IMR-90 (cell line): Measurements from ENCODE around the gene NDST3. TPM values are rescaled to one million over a fixed set of nuclear protein-coding genes. Genes with fewer than 3 reads are reported as not detected.
"Not testable (repeated sequence)": the region's sequence is repeated elsewhere in the genome, so short reads cannot be mapped to it uniquely, and the experiment has no call there.

Source experiments
- ATAC-seq: fragments of 200-7000 bp; cut with Tn5 transposase; 2 replicates; pipeline ENCODE4 v1.9.1; 2020; ENCODE audit warnings: low read depth, mild to moderate bottlenecking, moderate library complexity
- BruUV-seq: library from RNA; stranded (reverse); fragments of 400-500 nt; replicated peaks from 2 replicates; lab custom pipeline; 2021; lab: Mats Ljungman, UMichigan
- CTCF ChIA-PET: fragments of 300-600 bp; formaldehyde crosslinking; extraction: SDS; loops from one replicate; lab custom pipeline; 2021; ENCODE audit warnings: antibody characterized with exemption; lab: Yijun Ruan, JAX
- POLR2A ChIA-PET: fragments of 300-600 bp; sonication (Branson Sonifier 250); formaldehyde crosslinking; loops from one replicate; lab custom pipeline; 2022; ENCODE audit warnings: antibody characterized with exemption; ENCODE audit not compliant: unreplicated experiment; lab: Charles Lee
- DNase-seq: peaks from one replicate; pipeline ENCODE4 v3.0.0; 2013
- H2AFZ ChIP-seq: replicated peaks from 2 replicates; pipeline ENCODE3; 2013; ENCODE audit warnings: low read length, mild to moderate bottlenecking; ENCODE audit not compliant: poor library complexity
- H2AK5ac ChIP-seq: 2 replicates; pipeline ENCODE4 v1.6.1; 2013; ENCODE audit warnings: low read depth, low read length, inconsistent platforms
- H2AK9ac ChIP-seq: replicated peaks from 2 replicates; pipeline ENCODE3; 2013; ENCODE audit warnings: mild to moderate bottlenecking, low read depth, low read length, moderate library complexity; ENCODE audit not compliant: poor library complexity
- H2BK120ac ChIP-seq: 2 replicates; pipeline ENCODE4 v1.6.1; 2013; ENCODE audit warnings: low read depth, low read length, inconsistent platforms
- H2BK15ac ChIP-seq: 3 replicates; pipeline ENCODE4 v1.6.1; 2013; ENCODE audit warnings: low read depth, low read length, inconsistent platforms
- H2BK20ac ChIP-seq: 2 replicates; pipeline ENCODE4 v1.6.1; 2013; ENCODE audit warnings: low read depth, mild to moderate bottlenecking, inconsistent platforms, low read length, moderate library complexity
- H2BK5ac ChIP-seq: 2 replicates; pipeline ENCODE4 v1.6.1; 2013; ENCODE audit warnings: mild to moderate bottlenecking, low read depth, low read length, inconsistent platforms; ENCODE audit not compliant: poor library complexity, severe bottlenecking
- H3K14ac ChIP-seq: replicated peaks from 2 replicates; pipeline ENCODE4 v1.6.1; 2013; ENCODE audit warnings: low read depth, low read length, inconsistent platforms
- H3K18ac ChIP-seq: 2 replicates; pipeline ENCODE4 v1.6.1; 2013; ENCODE audit warnings: low read depth, low read length, control low read depth
- H3K23ac ChIP-seq: 2 replicates; pipeline ENCODE4 v1.6.1; 2013; ENCODE audit warnings: low read depth, low read length, inconsistent platforms
- H3K27ac ChIP-seq: 2 replicates; pipeline ENCODE4 v1.5.1; 2013; ENCODE audit warnings: mild to moderate bottlenecking, control low read depth, low read length; ENCODE audit not compliant: insufficient read depth
- H3K27me3 ChIP-seq: 2 replicates; pipeline ENCODE4 v1.6.1; 2013; ENCODE audit warnings: low read length; ENCODE audit not compliant: control insufficient read depth, insufficient read depth
- H3K36me3 ChIP-seq: 2 replicates; pipeline ENCODE4 v1.6.1; 2013; ENCODE audit warnings: low read length, mixed read lengths; ENCODE audit not compliant: control insufficient read depth, insufficient read depth
- H3K4ac ChIP-seq: 2 replicates; pipeline ENCODE4 v1.6.1; 2013; ENCODE audit warnings: low read depth, low read length, inconsistent platforms
- H3K4me1 ChIP-seq: 2 replicates; pipeline ENCODE4 v1.6.1; 2013; ENCODE audit warnings: low read length, mixed read lengths; ENCODE audit not compliant: control insufficient read depth, insufficient read depth
- H3K4me2 ChIP-seq: 2 replicates; pipeline ENCODE4 v1.6.1; 2013; ENCODE audit warnings: low read depth, mild to moderate bottlenecking, control low read depth, low read length, moderate library complexity
- H3K4me3 ChIP-seq: 2 replicates; pipeline ENCODE4 v1.5.1; 2013; ENCODE audit warnings: low read depth, mild to moderate bottlenecking, control low read depth, low read length, moderate library complexity; ENCODE audit not compliant: insufficient read depth
- H3K56ac ChIP-seq: 2 replicates; pipeline ENCODE4 v1.6.1; 2013; ENCODE audit warnings: low read length, inconsistent platforms; ENCODE audit not compliant: insufficient read depth; ENCODE audit errors: extremely low read depth
- H3K79me1 ChIP-seq, 2 experiments: 2 replicates each; pipeline ENCODE4 v1.6.1; 2013; ENCODE audit warnings: low read length in 2 of 2, inconsistent platforms in 1 of 2, low read depth in 1 of 2
- H3K9ac ChIP-seq: 2 replicates; pipeline ENCODE4 v1.6.1; 2013; ENCODE audit warnings: low read depth, low read length, control low read depth
- H3K9me1 ChIP-seq: 2 replicates; pipeline ENCODE4 v1.6.1; 2013; ENCODE audit warnings: low read length, inconsistent platforms; ENCODE audit not compliant: insufficient read depth
- H3K9me3 ChIP-seq: 2 replicates; pipeline ENCODE4 v1.6.1; 2013; ENCODE audit warnings: low read length; ENCODE audit not compliant: control insufficient read depth, insufficient read depth
- H4K20me1 ChIP-seq: 2 replicates; pipeline ENCODE4 v1.6.1; 2013; ENCODE audit warnings: low read length, inconsistent platforms; ENCODE audit not compliant: insufficient read depth
- H4K5ac ChIP-seq: 2 replicates; pipeline ENCODE4 v1.6.1; 2013; ENCODE audit warnings: mild to moderate bottlenecking, low read depth, low read length, control low read depth
- H4K8ac ChIP-seq, 2 experiments: 2 replicates each; pipeline ENCODE4 v1.6.1; 2013; ENCODE audit warnings: low read depth in 2 of 2, low read length in 2 of 2, control low read depth in 1 of 2, inconsistent platforms in 1 of 2
- H4K91ac ChIP-seq: 2 replicates; pipeline ENCODE4 v1.6.1; 2013; ENCODE audit warnings: low read depth, low read length, inconsistent platforms; ENCODE audit not compliant: insufficient read depth
- FOS ChIP-seq: fragments of 150-350 bp; IDR thresholded peaks from 2 replicates; pipeline ENCODE4 v1.6.1; 2016; ENCODE audit warnings: low read depth, low read length
- RCOR1 ChIP-seq: IDR thresholded peaks from 2 replicates; pipeline ENCODE4 v1.6.1; 2012; ENCODE audit warnings: mild to moderate bottlenecking, low read length, improper control_type of control experiment; ENCODE audit not compliant: insufficient replicate concordance
- WGBS, 2 experiments: methylation state at CpG; one replicate each; pipeline versions ENCODE4 v1.1.5 to v1.1.7; 2013; ENCODE audit warnings: missing lambda C conversion rate in 2 of 2; ENCODE audit not compliant: insufficient read length in 1 of 2; ENCODE audit errors: extremely low coverage in 2 of 2; 5-methylcytosine and 5-hydroxymethylcytosine counted together
- dilution Hi-C: fragments of 300-500 bp; cut with HindIII; formaldehyde crosslinking; loops from one replicate; pipeline ENCODE4 v1.14.3; 2018; ENCODE audit warnings: low sequenced_read_pairs; ENCODE audit not compliant: unreplicated experiment
- in situ Hi-C: fragments of 300-500 bp; cut with MboI; formaldehyde crosslinking; loops from 3 replicates; pipeline ENCODE4 v1.14.3; 2019; ENCODE audit warnings: low sequenced_read_pairs, inconsistent platforms, mixed read lengths
- intact Hi-C: fragments of 100-400 bp; cut with micrococcal nuclease; formaldehyde crosslinking; loops from 2 replicates; pipeline ENCODE4 v1.10.0; 2022
- polyA plus RNA-seq, 3 experiments: library from polyadenylated mRNA; depleted of rRNA; stranded (reverse); fragments of >200 nt; gene quantifications; 2 replicates each; pipeline ENCODE4 v1.2.3, GENCODE V29; 2012; ENCODE audit warnings: low replicate concordance in 1 of 3
- total RNA-seq: library from RNA; depleted of rRNA; stranded (reverse); fragments of >200 nt; gene quantifications from 2 replicates; pipeline ENCODE4 v1.2.3, GENCODE V29; 2012

Gene NDST3
- total and polyA plus RNA-seq, 2 of the 4 experiments (the other 2 are of a cell fraction) = 0.10 to 0.18 TPM

- TF ChIP-seq RCOR1 = no peak
- no peak for TF ChIP-seq FOS
Measured at GRCh38 chr4:118265312-118266144, 231.2 kb downstream of the NDST3 start (continued).

- H4K5ac ChIP-seq, BruUV-seq, intact Hi-C loops, H3K9me1 ChIP-seq, H3K27ac ChIP-seq, DNase-seq, H2AFZ ChIP-seq, H3K4me2 ChIP-seq, H3K56ac ChIP-seq, H2BK120ac ChIP-seq, H3K18ac ChIP-seq, H3K27me3 ChIP-seq, H2AK5ac ChIP-seq, H3K4me1 ChIP-seq, H3K23ac ChIP-seq, dilution Hi-C loops, H4K8ac ChIP-seq, H3K9me3 ChIP-seq, H2BK20ac ChIP-seq, ATAC-seq, H2BK15ac ChIP-seq, H3K9ac ChIP-seq, CTCF ChIA-PET, H4K20me1 ChIP-seq, H3K14ac ChIP-seq, H3K36me3 ChIP-seq, H2AK9ac ChIP-seq, H3K4ac ChIP-seq, H4K91ac ChIP-seq, H3K4me3 ChIP-seq, H2BK5ac ChIP-seq, POLR2A ChIA-PET, H3K79me1 ChIP-seq: not testable (repeated sequence)
- 75% methylated on average over 1 of the region's 4 CpGs; no CpG with 5 or more reads in 1 of the 2 experiments for WGBS, 2 experiments
- in situ Hi-C loops = loop anchor here (10.0 to 25.0 kb wide), 2 partner anchors 904 to 1131 kb away; no protein-coding TSS in a partner anchor
Measured at GRCh38 chr4:118266145-118266496, 231.8 kb downstream of the NDST3 start.
